Spleen (tissue), 11 donors: ENCODE results near the gene SIPA1L3. TPM values are rescaled to one million over a fixed set of nuclear protein-coding genes. Genes with fewer than 3 reads are reported as not detected.

Experiments used
- DNase-seq: peaks from one replicate; pipeline ENCODE4 v3.0.0-alpha.2; 2020
- H3K27ac ChIP-seq, 8 donors: fragments of 200-600 bp; sonication (generic) in 7 of 8; 1 replicate in 4 of 8; 2 replicates in 4 of 8; pipeline versions ENCODE4 v1.5.0 to v1.8.0; 2016 to 2021; ENCODE audit warnings: inconsistent platforms in 4 of 8, mild to moderate bottlenecking in 4 of 8, moderate library complexity in 1 of 8
- H3K27me3 ChIP-seq, 7 donors: fragments of 200-600 bp; sonication (generic) in 6 of 7; replicated peaks in 1 of 7; 1 replicate in 4 of 7; 2 replicates in 3 of 7; pipeline versions ENCODE4 v1.5.0 to v1.8.0; 2016 to 2021; ENCODE audit warnings: inconsistent platforms in 3 of 7, mild to moderate bottlenecking in 1 of 7
- H3K36me3 ChIP-seq, 6 donors: fragments of 200-600 bp; sonication (generic) in 5 of 6; 1 replicate in 4 of 6; 2 replicates in 2 of 6; pipeline versions ENCODE4 v1.5.0 to v1.8.0; 2016 to 2021; ENCODE audit warnings: inconsistent platforms in 2 of 6
- H3K4me1 ChIP-seq, 6 donors: fragments of 200-600 bp; sonication (generic) in 5 of 6; 1 replicate in 3 of 6; 2 replicates in 3 of 6; pipeline versions ENCODE4 v1.5.0 to v1.8.0; 2016 to 2021; ENCODE audit warnings: inconsistent platforms in 3 of 6
- H3K4me3 ChIP-seq, 8 donors: fragments of 200-600 bp; sonication (generic) in 7 of 8; 1 replicate in 4 of 8; 2 replicates in 4 of 8; pipeline versions ENCODE4 v1.5.0 to v1.8.0; 2016 to 2021; ENCODE audit warnings: inconsistent platforms in 4 of 8, mild to moderate bottlenecking in 4 of 8, moderate library complexity in 2 of 8
- H3K9me3 ChIP-seq, 8 donors: fragments of 200-600 bp; sonication (generic) in 7 of 8; 1 replicate in 4 of 8; 2 replicates in 4 of 8; pipeline versions ENCODE4 v1.5.0 to v1.8.0; 2016 to 2021; ENCODE audit warnings: inconsistent platforms in 4 of 8
- CTCF ChIP-seq, 11 experiments: fragments of 200-600 bp in 7 of 11; fragments of 450-650 bp in 4 of 11; sonication (generic) in 4 of 11; IDR thresholded peaks in 8 of 11; conservative IDR thresholded peaks in 3 of 11; 1 replicate in 7 of 11; 2 replicates in 4 of 11; pipeline versions ENCODE4 v1.4.0 to v1.8.0; 2016 to 2021; ENCODE audit warnings: antibody characterized with exemption in 11 of 11, inconsistent platforms in 4 of 11, mild to moderate bottlenecking in 1 of 11
- POLR2A ChIP-seq, 3 donors: fragments of 450-650 bp; IDR thresholded peaks; one replicate each; pipeline ENCODE4 v1.5.1; 2017; ENCODE audit warnings: antibody characterized with exemption in 3 of 3, mild to moderate bottlenecking in 1 of 3
- POLR2AphosphoS5 ChIP-seq, 3 donors: sonication (generic); formaldehyde crosslinking; IDR thresholded peaks; one replicate each; pipeline ENCODE4 v1.5.1; 2017; ENCODE audit warnings: antibody characterized with exemption in 3 of 3
- WGBS, 5 donors: extraction: QIAGEN DNeasy Blood & Tissue Kit in 3 of 5; methylation state at CpG; one replicate each; pipeline versions ENCODE4 v1.1.5 to v1.1.7; 2013 to 2018; 5-methylcytosine and 5-hydroxymethylcytosine counted together
- intact Hi-C: fragments of 100-400 bp; cut with DNase I; formaldehyde crosslinking; loops from one replicate; pipeline ENCODE4 v1.15.0; 2023; ENCODE audit warnings: low total_unique reads
- polyA plus RNA-seq, 3 donors: library from polyadenylated mRNA; stranded (reverse); fragments of 200-250 nt; gene quantifications; one replicate each; pipeline ENCODE4 v1.2.1, GENCODE V29; 2013
- total RNA-seq, 7 donors: library from RNA; depleted of rRNA in 3 of 7; stranded (reverse); fragments of >200 nt in 3 of 7; fragmentation: NEBNext Ultra II Directional in 4 of 7; extraction: Animal tissue kit (Norgen Biotek cat#: 25700) in 4 of 7; gene quantifications; one replicate each; pipeline versions ENCODE4 v1.1.0 to v1.2.1, GENCODE V29; 2016 to 2021
- donor health status: healthy with polysubstance abuse.
- donor health status: DM: no; HTN: no; CAD: no; lungs with moderate emphysema.
- donor health status: DM: no; HTN: no; CAD: no.
- donor health status: Bipolar disorder and iron deficiency.
- donor health status: healthy.
- donor health status: DM: no; HTN: no; CAD: no.
- donor health status: DM: yes; HTN: yes; CAD: no.

The SIPA1L3 gene
- total and polyA plus RNA-seq, 10 donors: 5.4 to 62.6 (median 40.3) TPM

GRCh38 chr19:38239816-38240215 lies 332.8 kb downstream of the SIPA1L3 start:
- H3K9me3 ChIP-seq: no peaks in the 10 kb centered on the region
- intact Hi-C loops: loop anchor here (5.0 kb wide), 1 partner anchor 92 kb away; no protein-coding TSS in a partner anchor
- H3K36me3 ChIP-seq: no peaks in the 10 kb centered on the region
- H3K27me3 ChIP-seq: no peaks in the 10 kb centered on the region
- DNase-seq: no peak
- H3K4me1 ChIP-seq: peaks cover 0 to 21% (median 9%) of the 10 kb centered on the region in 6 donors
- H3K4me3 ChIP-seq: no peak overlapping the region
- TF ChIP-seq POLR2AphosphoS5 (IDR thresholded peaks at IDR 0.05) (no peak), CTCF (IDR thresholded peaks at IDR 0.05 in 8 of 11, conservative IDR thresholded peaks at IDR 0.05 in 3 of 11) (no peak), POLR2A (IDR thresholded peaks at IDR 0.05) (no peak)
- H3K27ac ChIP-seq: no peak overlapping the region
- 68 to 81% (median 70%) methylated on average over 8 of the region's 8 CpGs for WGBS, 5 donors

- no peak for DNase-seq
- 69 to 79% (median 75%) methylated on average over 10 to 15 of the region's 15 CpGs for WGBS, 5 donors
- H3K4me3 ChIP-seq: peak overlapping the region in 4 of 8 donors; percentile 13 to 49 (median 22)
- H3K27ac ChIP-seq: peak overlapping the region in 2 of 8 donors; percentile 39 to 42
- H3K27me3 ChIP-seq: no peaks in the 10 kb centered on the region
- TF ChIP-seq POLR2A (IDR thresholded peaks at IDR 0.05): no peak
- no peak for TF ChIP-seq CTCF (IDR thresholded peaks at IDR 0.05 in 8 of 11, conservative IDR thresholded peaks at IDR 0.05 in 3 of 11)
- TF ChIP-seq POLR2AphosphoS5 (IDR thresholded peaks at IDR 0.05): no peak
- intact Hi-C loops: loop anchor here (5.0 kb wide), 1 partner anchor 89 kb away; no protein-coding TSS in a partner anchor
- H3K4me1 ChIP-seq: peaks cover 0 to 54% (median 16%) of the 10 kb centered on the region in 6 donors
- no peaks in the 10 kb centered on the region for H3K36me3 ChIP-seq
- H3K9me3 ChIP-seq: no peaks in the 10 kb centered on the region
These were observed 336.3 kb downstream of the SIPA1L3 start for GRCh38 chr19:38243279-38243673.

- peak overlapping the region in 5 of 8 donors; percentile 26 to 50 (median 41) for H3K27ac ChIP-seq
- no peaks in the 10 kb centered on the region for H3K36me3 ChIP-seq
- peaks cover 0 to 79% (median 21%) of the 10 kb centered on the region in 6 donors for H3K4me1 ChIP-seq
- WGBS, 5 donors: 57 to 74% (median 61%) methylated on average over 13 to 14 of the region's 14 CpGs
- intact Hi-C loops: no loop called here
- DNase-seq: no peak
- TF ChIP-seq CTCF (IDR thresholded peaks at IDR 0.05 in 8 of 11, conservative IDR thresholded peaks at IDR 0.05 in 3 of 11) (no peak), POLR2A (IDR thresholded peaks at IDR 0.05) (no peak), POLR2AphosphoS5 (IDR thresholded peaks at IDR 0.05) (peak in 1 of 3 donors; percentile 24)
- H3K4me3 ChIP-seq: no peak overlapping the region
- no peaks in the 10 kb centered on the region for H3K9me3 ChIP-seq
- H3K27me3 ChIP-seq: no peaks in the 10 kb centered on the region
These were observed 339.0 kb downstream of the SIPA1L3 start for GRCh38 chr19:38245826-38246498.

- Histone ChIP-seq H3K4me1 (peaks cover 1 to 91% (median 32%) of the 10 kb centered on the region in 6 donors), H3K27ac (peak overlapping the region in 4 of 8 donors; percentile 39 to 50 (median 44)), H3K36me3 (no peaks in the 10 kb centered on the region), H3K4me3 (no peak overlapping the region), H3K27me3 (peaks cover 0 to 3% (median 0%) of the 10 kb centered on the region in 7 donors), H3K9me3 (no peaks in the 10 kb centered on the region)
- no peak for DNase-seq
- intact Hi-C loops: no loop called here
- TF ChIP-seq CTCF (IDR thresholded peaks at IDR 0.05 in 8 of 11, conservative IDR thresholded peaks at IDR 0.05 in 3 of 11) (no peak), POLR2AphosphoS5 (IDR thresholded peaks at IDR 0.05) (no peak), POLR2A (IDR thresholded peaks at IDR 0.05) (no peak)
- WGBS, 5 donors: 62 to 84% (median 65%) methylated on average over 4 to 5 of the region's 5 CpGs
These were observed 340.1 kb downstream of the SIPA1L3 start for GRCh38 chr19:38247126-38247525.
